ENCODE measurements around the gene RPL29.

Gene RPL29

DNA sequence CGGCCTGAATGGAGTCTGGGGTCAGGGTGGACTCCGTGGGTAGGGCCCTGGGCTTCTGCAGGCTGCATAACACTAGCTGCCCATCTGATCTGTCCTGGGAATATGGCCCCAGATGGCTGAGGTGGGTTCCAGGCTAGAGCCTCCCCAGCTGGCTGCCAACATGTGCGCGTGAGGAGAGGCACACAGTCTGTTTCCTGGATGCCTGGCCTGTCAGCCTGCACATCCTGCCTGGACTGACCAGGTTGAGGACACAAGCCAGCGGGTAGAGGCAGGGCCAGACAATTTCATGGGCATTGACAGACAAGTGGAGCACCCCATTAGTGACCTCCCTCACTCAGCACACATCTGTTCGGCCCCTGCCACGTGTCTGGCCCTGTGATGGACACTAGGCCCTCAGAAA lies 29.8 kb upstream of the RPL29 start:
- no peak for DNase-seq

DNA sequence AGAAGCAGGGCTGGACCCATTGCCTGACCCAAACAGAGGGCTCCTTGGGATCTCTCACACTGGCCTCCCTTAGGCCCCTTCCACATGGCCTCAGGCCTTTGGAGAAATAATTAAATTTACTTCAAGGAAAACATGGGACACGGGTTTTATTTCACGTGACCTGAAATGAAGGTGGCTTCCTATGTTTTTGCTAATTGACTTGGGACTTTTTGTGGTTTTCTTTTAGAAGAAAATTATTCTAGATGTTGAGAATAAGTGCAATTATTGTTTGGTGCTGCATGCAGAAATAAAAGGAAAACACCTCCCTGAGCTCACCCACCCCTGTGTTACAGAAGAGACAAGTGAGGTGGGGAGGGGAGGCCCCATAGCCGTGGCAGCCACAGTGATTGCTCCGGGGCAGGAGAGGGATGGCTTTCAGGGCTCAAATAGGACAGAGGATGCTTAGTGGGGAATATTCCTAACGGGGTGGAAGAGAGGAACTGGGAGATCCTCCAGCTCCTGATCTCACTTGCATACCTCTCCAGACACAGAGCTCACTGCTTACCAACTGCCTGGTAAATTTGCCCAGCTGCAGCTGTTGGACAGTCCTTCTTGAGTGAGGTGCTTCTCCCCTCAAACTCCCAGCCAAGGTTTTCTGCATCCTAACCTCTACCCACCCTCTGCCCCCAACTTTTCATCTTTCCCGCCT lies 29.2 kb upstream of the RPL29 start:
- DNase-seq, result no peak

DNA sequence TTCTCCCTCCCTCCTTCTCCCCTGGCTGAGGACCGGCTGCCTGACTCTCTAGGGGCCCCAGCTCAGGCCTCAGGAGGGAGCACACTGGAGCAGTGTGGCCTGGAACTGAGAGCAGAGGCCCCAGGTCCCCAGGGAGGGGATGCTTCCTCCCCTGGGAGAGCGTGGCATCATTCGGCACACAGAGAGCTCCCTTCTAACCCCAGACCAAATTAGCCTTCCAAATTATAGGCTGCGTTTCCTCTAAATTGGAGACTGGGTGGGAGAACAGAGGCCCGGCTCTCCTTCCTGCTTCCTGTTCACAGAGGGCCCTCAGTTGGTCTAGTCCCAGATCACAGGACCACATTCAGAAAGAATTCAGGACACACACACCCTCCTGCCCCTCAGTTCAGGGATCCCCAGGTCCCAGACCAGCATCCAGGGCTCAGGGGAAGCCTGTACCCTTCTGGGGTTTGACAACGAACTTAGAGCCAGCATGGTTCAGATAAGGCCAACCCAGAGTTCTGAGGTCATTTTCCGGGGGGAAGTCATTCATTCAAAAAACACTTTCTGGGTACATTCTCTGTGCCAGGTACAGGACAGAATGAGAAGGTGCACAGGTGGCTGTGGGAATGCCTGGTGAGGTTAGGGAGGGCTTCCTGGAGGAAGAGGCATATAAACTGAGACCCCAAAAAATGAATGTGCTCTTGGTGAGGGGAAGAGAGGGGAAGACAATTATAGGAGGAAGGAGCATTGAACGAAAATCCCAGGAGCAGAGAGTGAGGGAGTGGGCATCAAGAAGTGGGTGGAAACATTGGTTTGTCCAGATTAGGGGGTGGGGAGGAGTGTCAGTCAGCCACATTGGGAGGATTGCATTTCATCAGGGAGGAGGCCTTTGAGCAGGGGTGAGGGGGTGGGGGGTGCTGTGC lies 28.4 kb upstream of the RPL29 start:
- no peak for DNase-seq

DNA sequence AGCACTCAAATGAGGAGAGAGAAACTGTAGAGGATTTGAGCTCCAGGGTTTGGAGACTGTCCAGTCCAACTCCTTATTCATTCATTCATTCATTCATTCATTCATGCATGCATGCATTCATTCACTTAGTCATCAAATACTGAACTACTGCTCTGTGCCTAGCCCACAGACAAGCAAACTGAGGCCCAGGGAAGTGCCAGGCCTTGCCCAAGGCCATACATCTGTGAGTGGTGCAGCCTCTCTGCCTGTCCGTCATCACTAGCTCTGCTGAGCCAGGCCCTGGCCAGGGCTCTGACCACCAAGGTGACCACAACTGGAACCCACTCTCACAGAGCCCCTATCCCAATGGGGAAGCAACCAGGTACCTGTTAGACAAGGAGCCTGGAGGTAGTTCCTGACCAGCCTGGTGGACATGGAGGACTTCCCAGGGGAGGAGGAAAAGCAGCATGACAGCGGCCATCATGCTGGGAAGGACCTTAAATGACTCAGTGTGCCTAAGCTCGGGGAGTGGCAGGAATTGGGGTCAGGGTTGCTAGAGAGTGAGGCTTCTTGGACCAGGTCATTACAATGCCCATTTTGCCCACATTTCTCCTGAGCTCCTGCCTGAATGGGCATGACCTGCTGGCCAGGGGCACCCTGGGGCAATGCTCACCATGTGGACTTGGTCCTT lies 27.5 kb upstream of the RPL29 start:
- no peak for DNase-seq

DNA sequence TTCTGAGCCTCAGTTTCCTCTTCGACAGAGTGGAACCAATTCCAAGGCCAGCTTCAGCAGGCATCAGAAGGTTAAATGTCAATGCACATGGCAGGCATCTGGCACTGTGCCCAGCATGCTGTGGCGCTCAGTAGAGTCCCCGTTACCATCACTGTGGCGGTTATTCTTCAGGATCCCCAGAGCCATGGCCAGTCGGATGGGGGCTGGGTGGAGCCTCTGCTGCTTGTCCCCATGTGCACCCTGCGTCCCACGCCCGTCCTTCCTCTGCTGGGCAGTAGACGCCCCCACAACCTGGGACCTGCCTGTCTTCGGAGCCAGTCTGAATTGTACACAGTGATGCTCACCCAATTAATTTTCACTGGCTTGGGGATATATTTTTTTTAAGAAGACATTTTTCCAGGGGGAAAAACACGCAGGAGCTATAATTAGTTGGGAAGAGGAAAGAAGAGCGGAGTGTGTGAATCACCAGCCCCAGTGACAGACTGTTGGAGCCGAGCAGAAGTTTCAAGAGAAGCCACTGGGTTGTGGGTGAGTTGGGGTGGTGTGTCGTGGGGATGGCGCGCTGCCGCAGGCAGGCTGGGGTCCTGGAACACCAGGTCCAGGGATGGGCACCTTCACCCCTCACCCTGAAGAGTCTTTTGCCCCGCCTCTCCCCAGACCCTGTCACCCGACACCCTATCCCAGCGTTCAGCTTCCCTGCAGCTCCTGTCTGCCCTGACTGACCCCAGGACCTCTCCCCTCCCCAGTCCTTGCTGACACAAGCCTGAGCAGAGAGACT lies 26.8 kb upstream of the RPL29 start:
- no peak for DNase-seq

DNA sequence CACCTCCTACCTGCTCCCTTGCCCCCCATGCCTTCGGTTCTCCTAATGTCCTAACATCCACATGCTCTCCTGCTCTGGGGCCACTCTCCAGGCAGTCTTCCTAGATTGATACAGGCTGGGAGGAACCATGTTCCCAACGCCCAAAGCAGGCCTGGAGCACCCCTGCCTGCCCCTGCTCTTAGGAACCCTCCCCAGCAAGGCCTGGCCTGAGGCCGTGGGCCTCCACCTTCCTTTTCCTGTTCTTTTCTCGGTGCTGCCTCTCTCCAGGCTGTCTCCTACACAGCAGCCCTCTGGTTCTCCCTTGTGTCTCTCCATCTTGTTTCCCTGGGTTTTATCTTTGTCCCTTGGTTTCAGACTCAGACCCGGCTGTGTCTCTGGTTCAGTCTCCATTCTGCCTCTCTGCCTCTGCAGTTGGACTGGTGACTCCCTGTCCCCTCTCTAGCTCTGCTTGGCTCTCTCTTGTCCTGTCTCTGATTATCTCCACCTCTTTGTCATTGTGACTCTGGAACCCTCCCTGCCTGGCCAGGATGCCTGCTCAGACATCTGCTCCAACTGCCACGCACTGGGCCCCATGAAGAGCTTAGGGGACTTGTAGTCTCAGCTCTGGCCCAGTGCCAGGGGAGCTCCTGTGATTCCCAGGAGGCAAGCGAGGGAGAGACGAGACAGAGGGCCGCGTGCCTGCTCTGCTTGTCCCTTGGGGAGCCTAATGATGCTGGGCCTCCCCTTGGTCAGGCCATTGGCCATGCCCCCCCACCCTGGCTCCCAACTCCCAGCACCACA lies 26.0 kb upstream of the RPL29 start:
- no peak for DNase-seq

DNA sequence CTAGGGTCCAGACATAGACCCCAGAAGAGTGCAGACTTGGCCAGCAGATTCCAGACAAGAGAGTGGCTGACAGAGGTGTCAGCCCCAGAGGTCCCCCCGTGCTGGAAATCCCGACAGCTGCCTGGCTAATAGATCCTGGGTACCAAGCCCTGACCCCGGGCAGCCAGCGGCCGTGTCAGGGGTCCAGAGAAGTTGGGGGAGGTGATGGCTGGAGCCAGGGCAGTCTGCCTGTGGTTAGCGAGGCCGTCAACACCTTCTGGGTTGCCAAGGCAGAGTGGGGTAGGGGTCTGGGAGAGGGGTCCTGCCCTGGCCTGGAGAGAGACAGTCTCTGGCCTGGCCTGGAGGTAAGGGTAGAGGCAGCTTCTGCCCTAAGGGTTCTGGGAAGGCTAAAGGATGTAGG lies 25.1 kb upstream of the RPL29 start:
- DNase-seq, result no peak

DNA sequence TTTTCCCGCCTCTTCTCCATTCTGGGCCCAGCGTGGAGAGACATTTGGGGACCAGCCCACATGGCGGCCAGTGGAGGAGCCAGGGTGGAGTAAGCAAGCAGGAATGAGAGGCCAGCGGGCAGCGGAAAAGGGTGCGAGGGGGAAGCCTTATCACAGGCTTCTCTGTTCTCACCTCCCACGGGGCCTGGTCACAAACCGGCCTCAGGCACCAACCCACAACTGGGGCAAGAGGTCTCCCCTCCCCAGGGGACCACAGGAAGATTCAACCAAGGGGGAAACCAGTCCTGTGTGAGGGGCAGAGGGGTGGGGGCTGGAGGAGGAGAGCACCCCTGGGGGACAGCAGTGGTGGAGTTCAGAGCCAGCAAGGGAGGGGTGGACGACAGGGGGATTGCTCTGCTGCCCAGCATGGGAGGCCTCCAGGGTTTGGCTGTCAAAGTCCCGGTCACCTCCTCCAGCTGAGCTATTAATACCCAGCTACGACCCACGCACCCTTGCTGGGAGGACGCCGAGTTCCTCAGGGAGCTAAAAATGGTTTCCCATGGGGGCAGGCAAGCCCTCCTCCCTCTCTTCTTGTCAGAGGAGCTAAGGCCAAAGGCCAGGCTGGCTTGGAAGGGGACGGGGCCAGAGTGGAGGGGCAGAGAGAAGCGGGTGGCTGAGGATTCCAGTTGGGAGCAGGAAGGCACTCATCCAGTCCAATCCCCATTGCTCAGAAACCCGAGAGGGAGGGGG lies 23.8 kb upstream of the RPL29 start:
- DNase-seq, result no peak

DNA sequence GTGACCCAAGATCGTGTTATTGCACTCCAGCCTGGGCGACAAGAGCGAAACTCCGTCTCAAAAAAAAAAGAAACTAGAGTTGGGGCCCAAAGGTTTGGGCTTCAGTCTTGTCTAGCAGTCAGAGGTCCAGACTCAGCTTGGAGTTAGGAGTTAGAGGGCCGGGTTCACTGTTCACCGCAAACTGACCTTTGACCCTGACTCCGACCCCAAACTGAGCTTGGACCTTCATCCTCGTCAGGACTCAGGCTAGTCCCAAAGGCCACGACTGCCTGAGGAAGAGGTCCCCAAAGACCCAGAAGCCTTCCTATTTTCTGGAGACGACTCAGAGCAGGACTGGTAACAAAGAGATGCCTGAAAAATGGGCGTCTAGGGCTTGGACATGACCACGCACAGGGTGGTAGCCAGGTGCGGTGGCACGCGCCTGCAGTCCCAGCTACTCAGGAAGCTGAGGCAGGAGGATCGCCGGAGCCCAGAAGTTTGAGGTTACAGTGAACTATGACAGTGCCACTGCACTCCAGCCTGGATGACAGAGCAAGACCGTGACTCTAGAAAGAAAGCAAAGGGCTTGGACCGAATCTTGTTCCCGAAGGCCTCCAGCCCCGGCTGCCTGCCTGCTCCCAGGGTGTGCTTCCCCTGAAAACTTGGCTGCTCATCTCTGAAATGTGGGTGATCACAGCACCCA lies 22.8 kb upstream of the RPL29 start:
- DNase-seq, result no peak

DNA sequence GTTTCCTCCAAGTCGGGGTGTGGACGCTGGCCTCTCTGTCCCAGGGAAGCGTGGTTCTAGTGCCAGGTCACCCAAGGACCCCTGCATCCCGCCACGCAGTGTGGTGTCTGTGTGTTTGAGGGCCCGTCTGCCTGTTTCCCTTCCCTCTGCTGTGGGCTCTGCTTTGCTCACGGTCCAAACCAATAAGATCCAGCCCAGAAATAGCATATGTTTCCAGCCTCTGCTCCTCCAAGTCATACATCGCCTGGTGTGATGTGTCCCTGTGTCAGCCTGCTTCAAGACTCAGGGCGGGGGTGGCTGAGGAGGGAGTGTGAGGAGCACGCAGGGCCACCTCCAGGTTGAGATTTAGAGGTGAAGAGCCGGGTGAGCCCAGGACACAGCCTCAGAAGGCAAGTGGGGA lies 21.9 kb upstream of the RPL29 start:
- DNase-seq, result no peak

DNA sequence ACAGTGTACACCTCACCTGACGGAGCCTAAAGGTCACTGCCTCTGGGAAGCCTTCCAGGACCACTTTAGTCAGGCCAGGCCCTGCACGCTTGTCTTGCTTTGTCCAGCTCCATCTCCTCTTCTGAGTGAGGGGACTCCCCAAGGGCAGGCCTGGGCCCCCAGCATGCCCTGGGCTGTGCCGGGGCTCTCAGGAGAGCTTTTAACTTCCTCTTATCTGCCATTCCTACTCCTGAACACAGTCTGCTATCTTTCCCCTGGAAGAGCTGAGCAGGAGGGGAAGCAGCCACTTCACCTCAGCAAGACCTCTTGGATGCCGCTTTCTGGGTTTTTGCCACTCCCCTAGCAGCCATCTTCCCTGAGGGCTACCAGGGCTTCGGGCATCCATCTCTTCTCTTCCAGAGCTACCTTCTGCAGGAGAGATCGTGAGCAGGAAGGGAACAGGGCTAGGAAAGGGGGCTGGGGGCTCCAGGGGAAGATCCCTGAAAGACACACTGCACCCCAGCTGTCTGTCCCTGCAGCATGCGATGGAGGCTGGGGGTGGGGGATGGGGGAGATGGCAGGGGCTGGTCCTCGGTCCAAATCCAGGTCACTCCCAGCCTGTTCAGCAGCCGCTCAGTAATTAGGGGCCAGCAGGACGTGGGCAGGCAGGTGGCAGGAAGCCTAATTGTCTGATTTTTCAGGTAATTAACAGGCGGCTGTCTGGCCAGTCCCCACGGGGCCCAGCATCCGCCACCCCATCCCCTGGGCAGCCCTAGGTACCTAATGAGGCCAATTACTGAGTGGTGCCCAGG lies 19.9 kb upstream of the RPL29 start:
- no peak for DNase-seq

DNA sequence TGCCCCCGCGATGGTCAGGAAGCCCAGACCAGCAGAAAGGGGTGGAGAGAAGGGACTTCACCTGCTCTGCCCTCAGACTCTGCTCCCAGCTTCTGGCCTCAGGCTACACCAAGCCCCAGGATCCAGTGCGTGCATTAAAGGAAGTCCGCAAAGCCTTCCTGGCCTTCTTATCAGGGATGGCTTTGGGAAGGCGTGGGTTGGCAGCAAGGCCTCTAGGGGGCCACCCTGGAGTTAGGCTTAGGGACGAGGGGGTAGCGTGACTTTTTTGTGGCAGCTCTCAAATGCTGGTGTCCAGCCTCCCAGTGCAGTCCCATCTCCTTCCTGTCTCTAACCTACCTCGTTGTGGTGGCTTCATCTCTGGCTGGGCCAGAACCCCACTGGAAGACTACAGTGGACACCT lies 18.9 kb upstream of the RPL29 start:
- DNase-seq, result no peak

DNA sequence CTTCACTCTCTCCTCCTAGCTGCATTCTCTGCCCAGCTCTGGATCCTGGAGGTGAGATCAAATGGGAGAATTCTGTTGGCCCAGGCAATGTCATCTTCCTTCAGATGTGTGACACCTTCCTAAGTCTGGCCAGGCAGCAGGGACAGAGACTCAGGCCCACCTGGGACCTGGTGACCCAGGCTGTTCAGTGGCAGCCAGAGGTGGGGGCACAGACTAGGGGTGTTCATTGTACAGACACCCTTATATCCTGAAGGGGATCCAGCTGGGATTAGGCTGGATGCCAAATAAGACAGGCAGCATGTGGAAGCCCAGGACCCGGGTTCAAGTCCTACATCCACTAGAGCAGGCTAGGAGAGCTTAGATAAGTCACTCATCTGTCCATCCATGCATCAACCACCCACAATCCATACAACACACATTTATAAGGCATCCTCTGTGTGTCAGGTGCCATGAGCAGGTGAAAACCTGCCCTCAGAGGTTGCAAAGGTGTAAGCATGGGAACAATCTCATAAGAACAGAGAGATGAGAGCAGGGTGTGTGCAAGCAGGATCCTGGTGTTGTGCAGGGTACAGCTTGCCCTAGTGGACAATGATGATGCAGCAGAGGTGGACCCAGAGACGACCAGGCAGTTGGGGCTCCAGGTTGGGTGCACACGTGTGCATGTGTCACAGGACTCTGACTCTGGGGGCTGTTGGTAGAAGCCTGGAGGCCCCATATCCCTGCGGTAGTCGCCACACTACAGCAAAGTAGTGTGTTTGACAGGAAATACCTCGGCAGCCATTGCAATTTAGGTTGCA lies 18.3 kb upstream of the RPL29 start:
- DNase-seq, result no peak

DNA sequence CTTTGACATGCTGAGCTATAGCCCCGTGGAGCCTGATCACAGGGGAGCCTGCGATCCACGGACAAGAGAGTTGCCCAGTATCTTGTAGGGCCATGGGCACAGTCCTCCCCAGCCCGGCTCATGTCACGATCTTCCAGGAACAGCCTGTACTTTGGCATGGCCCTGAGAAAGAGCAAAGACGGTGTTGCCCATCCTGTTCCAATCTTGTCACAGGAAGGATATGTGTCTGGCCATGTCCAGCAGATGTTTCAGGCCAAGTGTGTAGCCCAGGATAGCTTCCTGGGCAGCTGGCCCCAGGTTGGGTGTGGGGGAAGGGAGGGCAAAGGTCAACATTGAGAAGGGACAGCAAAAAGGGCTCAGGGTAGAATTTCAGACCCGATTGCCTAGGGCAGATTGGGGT lies 17.0 kb upstream of the RPL29 start:
- DNase-seq, result no peak

DNA sequence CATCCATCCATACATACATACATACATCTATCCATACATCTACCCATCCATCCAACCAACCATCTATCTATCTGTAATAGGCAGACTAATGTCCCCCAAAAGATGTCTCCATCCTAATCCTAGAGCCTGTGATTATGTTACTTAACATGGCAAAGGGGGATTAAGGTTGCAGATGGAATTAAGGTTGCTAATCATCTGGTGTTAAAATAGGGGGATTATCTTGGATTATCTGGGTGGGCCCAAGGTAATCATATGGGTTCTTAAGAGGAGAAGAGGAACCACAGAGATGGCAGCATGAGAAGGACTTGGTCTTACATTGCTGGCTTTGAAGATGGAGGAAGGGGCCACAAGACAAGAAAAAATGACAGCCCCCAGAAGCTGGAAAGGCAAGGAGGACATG lies 14.7 kb upstream of the RPL29 start:
- no peak for DNase-seq

DNA sequence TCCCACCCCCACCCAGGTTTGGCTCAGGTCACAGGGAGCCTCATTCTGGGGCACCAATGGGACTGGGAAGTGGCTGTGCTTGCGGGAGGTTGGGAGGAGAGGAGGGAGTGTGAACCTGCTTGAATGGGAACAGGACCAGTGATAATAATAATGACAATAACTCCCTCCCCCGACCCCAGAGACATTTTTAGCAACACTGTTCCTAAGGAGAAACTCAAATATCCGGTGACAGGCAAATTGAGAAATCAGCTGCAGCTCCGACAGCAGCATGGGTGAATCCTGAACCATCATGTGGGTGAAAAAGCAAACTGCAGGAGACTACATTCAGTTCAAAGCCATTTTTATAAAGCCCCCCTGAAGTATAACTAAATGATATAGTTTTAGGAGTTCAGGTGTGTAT lies 11.6 kb upstream of the RPL29 start:
- DNase-seq, result no peak

DNA sequence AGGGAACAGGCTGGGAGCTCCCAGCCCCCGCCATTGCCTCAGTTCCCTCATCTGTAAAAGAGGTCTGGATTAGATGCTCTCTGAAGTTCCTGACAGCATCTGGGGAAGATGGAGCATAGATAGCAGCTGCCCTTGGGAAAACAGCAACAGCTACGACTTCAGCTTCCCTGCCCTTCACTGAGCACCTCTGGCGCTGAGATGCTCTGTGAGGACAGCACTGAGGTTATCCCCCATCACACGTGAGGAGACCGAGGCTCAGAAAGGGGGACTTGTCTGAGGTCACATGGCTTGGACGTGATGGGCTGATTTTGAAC lies 11.1 kb upstream of the RPL29 start:
- no peak for DNase-seq

DNA sequence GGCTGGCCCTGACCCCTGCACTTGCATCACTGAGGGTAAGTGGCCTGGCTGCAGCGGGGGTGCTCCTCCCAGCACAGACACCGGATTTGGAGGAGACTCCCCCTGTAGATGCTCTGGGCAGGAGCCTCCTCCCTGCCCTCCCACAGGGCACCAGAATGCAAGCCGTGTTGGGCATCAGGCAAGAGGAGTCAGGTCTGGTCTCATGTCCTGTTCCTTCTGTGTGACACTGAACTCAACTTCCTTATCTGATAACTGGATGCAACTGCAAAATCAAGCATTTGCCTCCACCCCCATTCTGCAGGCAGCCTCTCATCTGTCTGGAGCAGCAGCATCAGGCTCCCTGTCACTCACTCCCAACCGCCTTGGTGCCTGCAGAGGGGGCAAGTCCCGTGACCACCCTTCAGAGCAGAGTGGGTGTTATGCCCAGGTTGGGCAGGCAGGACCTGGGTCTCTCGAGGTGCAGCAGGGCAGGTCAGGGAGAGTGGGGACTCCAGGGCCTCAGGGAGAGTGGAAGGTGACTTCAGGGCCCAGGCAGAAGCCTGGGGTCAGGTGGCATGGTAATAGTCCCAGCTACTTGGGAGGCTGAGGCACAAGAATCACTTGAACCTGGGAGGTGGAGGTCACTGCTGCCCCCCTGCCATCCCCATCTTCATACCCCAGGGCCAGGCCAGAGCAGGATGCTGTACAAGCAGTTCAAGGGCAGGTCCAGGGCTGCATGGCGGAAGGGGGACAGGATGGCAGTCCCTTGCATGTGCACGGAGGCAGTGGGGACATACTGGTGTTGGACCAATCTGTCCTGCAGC lies 10.5 kb upstream of the RPL29 start:
- DNase-seq, result no peak

Data from central memory CD4-positive, alpha-beta T cell (primary cell).